OCI-LY3 (cell line): Measurements from ENCODE around the gene ZNF232.
"Not testable (repeated sequence)": the region's sequence is repeated elsewhere in the genome, so short reads cannot be mapped to it uniquely, and the experiment has no call there.

Experiments
- EZH2phosphoT487 ChIP-seq: fragments of 200-600 bp; shearing (Covaris generic); IDR thresholded peaks from 2 replicates; pipeline ENCODE4 v1.6.1; 2018; ENCODE audit warnings: antibody characterized with exemption, mixed run types, low read depth
- TF ChIP-seq, protein P1 (sequence below): fragments of 200-600, 300-600 bp; sonication (generic); IDR thresholded peaks from 2 replicates; pipeline ENCODE4 v1.5.1; 2014; ENCODE audit warnings: antibody characterized with exemption, low read length, low read depth

DNA sequence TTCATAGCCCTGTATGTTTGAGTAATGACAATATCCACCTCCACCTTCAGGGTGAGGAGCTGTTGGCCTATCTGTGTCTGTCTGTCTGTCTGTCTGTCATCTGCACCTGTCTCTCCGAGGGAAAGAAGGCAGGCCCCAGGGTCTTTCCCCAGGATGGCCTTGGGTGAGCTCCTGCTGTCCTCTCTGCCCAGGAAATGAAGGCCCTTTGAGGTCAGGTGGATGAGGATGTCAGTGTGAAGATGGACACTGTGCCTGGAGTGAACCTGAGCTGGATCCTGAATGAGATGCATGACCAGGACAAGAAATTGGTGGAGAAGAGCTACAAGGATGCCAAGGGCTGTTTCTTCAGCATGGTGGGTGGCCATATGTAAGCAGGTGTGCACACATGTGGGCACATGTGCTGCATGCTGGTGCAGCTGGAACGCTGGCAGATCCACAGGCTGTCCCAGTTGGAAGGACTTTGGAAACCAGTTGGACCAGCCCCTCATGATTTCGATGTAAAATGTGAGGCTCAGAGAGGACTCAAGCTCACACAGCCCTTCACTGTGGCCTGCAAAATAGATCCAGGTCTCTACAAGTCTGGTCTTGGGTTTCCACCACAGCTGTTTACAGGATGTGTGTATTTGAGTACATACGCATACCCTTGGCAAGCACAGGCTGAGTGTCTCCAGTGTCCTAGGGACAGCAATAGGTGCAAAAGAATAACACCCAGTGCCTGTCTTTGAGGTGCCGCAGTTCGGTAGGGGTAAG lies 8.9 kb upstream of the ZNF232 start:
- TF ChIP-seq, protein P1, sequence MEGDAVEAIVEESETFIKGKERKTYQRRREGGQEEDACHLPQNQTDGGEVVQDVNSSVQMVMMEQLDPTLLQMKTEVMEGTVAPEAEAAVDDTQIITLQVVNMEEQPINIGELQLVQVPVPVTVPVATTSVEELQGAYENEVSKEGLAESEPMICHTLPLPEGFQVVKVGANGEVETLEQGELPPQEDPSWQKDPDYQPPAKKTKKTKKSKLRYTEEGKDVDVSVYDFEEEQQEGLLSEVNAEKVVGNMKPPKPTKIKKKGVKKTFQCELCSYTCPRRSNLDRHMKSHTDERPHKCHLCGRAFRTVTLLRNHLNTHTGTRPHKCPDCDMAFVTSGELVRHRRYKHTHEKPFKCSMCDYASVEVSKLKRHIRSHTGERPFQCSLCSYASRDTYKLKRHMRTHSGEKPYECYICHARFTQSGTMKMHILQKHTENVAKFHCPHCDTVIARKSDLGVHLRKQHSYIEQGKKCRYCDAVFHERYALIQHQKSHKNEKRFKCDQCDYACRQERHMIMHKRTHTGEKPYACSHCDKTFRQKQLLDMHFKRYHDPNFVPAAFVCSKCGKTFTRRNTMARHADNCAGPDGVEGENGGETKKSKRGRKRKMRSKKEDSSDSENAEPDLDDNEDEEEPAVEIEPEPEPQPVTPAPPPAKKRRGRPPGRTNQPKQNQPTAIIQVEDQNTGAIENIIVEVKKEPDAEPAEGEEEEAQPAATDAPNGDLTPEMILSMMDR, result not testable (repeated sequence)
- TF ChIP-seq EZH2phosphoT487, result not testable (repeated sequence)
